ENCODE data around the gene YTHDF1.

The YTHDF1 gene

DNA sequence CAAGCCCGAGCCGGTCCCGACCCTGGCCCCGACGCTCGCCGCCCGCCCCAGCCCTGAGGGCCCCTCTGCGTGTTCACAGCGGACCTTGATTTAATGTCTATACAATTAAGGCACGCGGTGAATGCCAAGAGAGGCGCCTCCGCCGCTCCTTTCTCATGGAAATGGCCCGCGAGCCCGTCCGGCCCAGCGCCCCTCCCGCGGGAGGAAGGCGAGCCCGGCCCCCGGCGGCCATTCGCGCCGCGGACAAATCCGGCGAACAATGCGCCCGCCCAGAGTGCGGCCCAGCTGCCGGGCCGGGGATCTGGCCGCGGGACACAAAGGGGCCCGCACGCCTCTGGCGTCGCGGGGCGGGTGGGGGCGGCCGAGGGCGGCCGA is 37.5 kb downstream of the YTHDF1 start (continued):
- no peak for TF ChIP-seq ZNF513 (tag by site-specific recombination; IDR thresholded peaks at IDR 0.05)

DNA sequence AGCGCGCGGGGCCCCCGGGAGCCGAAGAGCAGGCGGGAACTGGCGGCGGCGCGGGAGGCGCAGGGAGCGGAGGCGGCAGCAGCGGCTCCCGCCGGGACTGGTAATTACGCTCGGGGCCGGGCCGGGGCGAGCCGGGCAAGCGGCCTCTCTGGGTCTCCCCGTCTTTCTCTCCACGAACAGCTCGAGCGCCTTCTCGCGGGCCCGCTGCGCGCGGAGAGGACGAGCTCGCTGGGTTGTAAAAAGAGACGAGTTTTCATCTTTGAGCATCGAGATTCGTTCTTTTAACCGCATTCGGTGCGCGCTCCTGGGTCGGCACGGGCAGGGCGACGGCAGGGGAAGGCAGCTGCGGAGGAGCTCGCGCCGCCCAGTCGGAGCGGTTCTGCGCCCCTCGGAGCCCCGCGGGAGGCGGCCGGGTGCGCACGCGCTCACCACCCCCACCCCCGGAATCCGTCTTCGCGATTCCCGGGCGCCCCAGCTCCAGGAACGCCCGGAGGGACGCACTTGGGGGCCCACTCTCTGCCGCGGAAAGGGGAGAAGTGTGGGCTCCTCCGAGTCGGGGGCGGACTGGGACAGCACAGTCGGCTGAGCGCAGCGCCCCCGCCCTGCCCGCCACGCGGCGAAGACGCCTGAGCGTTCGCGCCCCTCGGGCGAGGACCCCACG is 38.0 kb downstream of the YTHDF1 start:
- POLR2A ChIA-PET = no interaction called here
- no peaks in the 10 kb centered on the region for H3K36me3 ChIP-seq (ENCODE audit: control insufficient read depth in 2 of 2, insufficient read depth in 1 of 2, low read length in 2 of 2)
- CTCF ChIA-PET = interaction anchor here (0.7 to 1.2 kb wide), 2 partner anchors 12 to 147 kb away, joined by 3 read pairs; no protein-coding TSS in a partner anchor
- H3K4me1 ChIP-seq (ENCODE audit: control insufficient read depth, insufficient read depth, low read length) = peaks cover 8% of the 10 kb centered on the region; the same call in 1 of the 2 replicates
- no peak overlapping the region for H3K27ac ChIP-seq (ENCODE audit: extremely low read depth, low read depth, low read length)
- H3K4me3 ChIP-seq (ENCODE audit: low read depth, low read length) = peak overlapping the region; percentile 23
- H3K9me3 ChIP-seq (ENCODE audit: control insufficient read depth, insufficient read depth, low read depth, low read length) = no peaks in the 10 kb centered on the region
- TF ChIP-seq ZNF792 (tag by site-specific recombination; IDR thresholded peaks at IDR 0.05) = no peak
- peak; percentile 51; the same call in 1 of the 2 replicates for TF ChIP-seq EGR2 (tag by site-specific recombination; IDR thresholded peaks at IDR 0.05; ENCODE audit: low read depth)
- TF ChIP-seq ZBTB26 (tag by site-specific recombination; optimal IDR thresholded peaks at IDR 0.05) = peak; percentile 68
- TF ChIP-seq, protein P1, sequence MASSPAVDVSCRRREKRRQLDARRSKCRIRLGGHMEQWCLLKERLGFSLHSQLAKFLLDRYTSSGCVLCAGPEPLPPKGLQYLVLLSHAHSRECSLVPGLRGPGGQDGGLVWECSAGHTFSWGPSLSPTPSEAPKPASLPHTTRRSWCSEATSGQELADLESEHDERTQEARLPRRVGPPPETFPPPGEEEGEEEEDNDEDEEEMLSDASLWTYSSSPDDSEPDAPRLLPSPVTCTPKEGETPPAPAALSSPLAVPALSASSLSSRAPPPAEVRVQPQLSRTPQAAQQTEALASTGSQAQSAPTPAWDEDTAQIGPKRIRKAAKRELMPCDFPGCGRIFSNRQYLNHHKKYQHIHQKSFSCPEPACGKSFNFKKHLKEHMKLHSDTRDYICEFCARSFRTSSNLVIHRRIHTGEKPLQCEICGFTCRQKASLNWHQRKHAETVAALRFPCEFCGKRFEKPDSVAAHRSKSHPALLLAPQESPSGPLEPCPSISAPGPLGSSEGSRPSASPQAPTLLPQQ (tag by site-specific recombination; IDR thresholded peaks at IDR 0.05) = peak; percentile 34; the same call in 1 of the 2 replicates
- TF ChIP-seq, protein P2, sequence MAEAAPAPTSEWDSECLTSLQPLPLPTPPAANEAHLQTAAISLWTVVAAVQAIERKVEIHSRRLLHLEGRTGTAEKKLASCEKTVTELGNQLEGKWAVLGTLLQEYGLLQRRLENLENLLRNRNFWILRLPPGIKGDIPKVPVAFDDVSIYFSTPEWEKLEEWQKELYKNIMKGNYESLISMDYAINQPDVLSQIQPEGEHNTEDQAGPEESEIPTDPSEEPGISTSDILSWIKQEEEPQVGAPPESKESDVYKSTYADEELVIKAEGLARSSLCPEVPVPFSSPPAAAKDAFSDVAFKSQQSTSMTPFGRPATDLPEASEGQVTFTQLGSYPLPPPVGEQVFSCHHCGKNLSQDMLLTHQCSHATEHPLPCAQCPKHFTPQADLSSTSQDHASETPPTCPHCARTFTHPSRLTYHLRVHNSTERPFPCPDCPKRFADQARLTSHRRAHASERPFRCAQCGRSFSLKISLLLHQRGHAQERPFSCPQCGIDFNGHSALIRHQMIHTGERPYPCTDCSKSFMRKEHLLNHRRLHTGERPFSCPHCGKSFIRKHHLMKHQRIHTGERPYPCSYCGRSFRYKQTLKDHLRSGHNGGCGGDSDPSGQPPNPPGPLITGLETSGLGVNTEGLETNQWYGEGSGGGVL (tag by site-specific recombination; IDR thresholded peaks at IDR 0.05) = no peak
- TF ChIP-seq ZBTB17 (tag by site-specific recombination; IDR thresholded peaks at IDR 0.05) = no peak
- no peak for TF ChIP-seq ZNF155 (tag by site-specific recombination; IDR thresholded peaks at IDR 0.05)
- TF ChIP-seq ZSCAN5A (tag by site-specific recombination; IDR thresholded peaks at IDR 0.05) = no peak
- TF ChIP-seq MEIS1 (CRISPR knock-in tag; IDR thresholded peaks at IDR 0.05; ENCODE audit: borderline replicate concordance) = no peak
- TF ChIP-seq SP7 (tag by site-specific recombination; IDR thresholded peaks at IDR 0.05) = peak; percentile 28; the same call in 1 of the 2 replicates
- no peak for TF ChIP-seq SP3 (tag by site-specific recombination; IDR thresholded peaks at IDR 0.05)
- no peak for TF ChIP-seq ZNF660 (tag by site-specific recombination; IDR thresholded peaks at IDR 0.05)
- TF ChIP-seq ZNF302 (tag by site-specific recombination; IDR thresholded peaks at IDR 0.05; ENCODE audit: low read depth) = no peak
- TF ChIP-seq AEBP2 (tag by site-specific recombination; IDR thresholded peaks at IDR 0.05; ENCODE audit: borderline replicate concordance) = no peak
- TF ChIP-seq SP2 (tag by site-specific recombination; IDR thresholded peaks at IDR 0.05) = no peak
- TF ChIP-seq, protein P3, sequence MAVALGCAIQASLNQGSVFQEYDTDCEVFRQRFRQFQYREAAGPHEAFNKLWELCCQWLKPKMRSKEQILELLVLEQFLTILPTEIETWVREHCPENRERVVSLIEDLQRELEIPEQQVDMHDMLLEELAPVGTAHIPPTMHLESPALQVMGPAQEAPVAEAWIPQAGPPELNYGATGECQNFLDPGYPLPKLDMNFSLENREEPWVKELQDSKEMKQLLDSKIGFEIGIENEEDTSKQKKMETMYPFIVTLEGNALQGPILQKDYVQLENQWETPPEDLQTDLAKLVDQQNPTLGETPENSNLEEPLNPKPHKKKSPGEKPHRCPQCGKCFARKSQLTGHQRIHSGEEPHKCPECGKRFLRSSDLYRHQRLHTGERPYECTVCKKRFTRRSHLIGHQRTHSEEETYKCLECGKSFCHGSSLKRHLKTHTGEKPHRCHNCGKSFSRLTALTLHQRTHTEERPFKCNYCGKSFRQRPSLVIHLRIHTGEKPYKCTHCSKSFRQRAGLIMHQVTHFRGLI (tag by site-specific recombination; IDR thresholded peaks at IDR 0.05) = no peak
- TF ChIP-seq ZNF280C (tag by site-specific recombination; IDR thresholded peaks at IDR 0.05) = no peak
- no peak for TF ChIP-seq ZNF626 (tag by site-specific recombination; IDR thresholded peaks at IDR 0.05)
- no peak for TF ChIP-seq KLF10 (tag by site-specific recombination; IDR thresholded peaks at IDR 0.05)
